Nephron progenitor cell (in vitro differentiated cells): ENCODE results near the gene ATP2C2.

Source experiments
- DNase-seq: peaks from one replicate; pipeline ENCODE4 v3.0.0; 2021
- H3K27ac Mint-ChIP-seq: 2 replicates; pipeline ENCODE4 v1.8.0; 2021; ENCODE audit warnings: mild to moderate bottlenecking, moderate library complexity, mixed read lengths
- H3K27me3 Mint-ChIP-seq: 2 replicates; pipeline ENCODE4 v1.8.0; 2021; ENCODE audit warnings: mild to moderate bottlenecking, low read depth, mixed read lengths; ENCODE audit not compliant: poor library complexity
- H3K36me3 Mint-ChIP-seq: 2 replicates; pipeline ENCODE4 v1.8.0; 2021; ENCODE audit warnings: low read depth, mixed read lengths
- H3K4me1 Mint-ChIP-seq: 2 replicates; pipeline ENCODE4 v1.8.0; 2021; ENCODE audit warnings: mixed read lengths
- H3K4me3 Mint-ChIP-seq: 2 replicates; pipeline ENCODE4 v1.8.0; 2021; ENCODE audit warnings: mild to moderate bottlenecking, moderate library complexity, mixed read lengths
- H3K9me3 Mint-ChIP-seq: 2 replicates; pipeline ENCODE4 v1.8.0; 2021; ENCODE audit warnings: mild to moderate bottlenecking, moderate library complexity, mixed read lengths
- CTCF ChIP-seq: fragments of 200-600 bp; sonication (generic); IDR thresholded peaks from 2 replicates; pipeline ENCODE4 v1.5.0; 2021; ENCODE audit warnings: antibody characterized with exemption

The ATP2C2 gene

GRCh38 chr16:84483882-84484565 is 115.7 kb downstream of the ATP2C2 start:
- H3K4me1 Mint-ChIP-seq, result no peaks in the 10 kb centered on the region
- H3K9me3 Mint-ChIP-seq, result no peaks in the 10 kb centered on the region
- no peak for DNase-seq
- H3K36me3 Mint-ChIP-seq, result peaks cover 31% of the 10 kb centered on the region
- H3K27me3 Mint-ChIP-seq, result peaks cover 5% of the 10 kb centered on the region
- H3K27ac Mint-ChIP-seq, result no peak overlapping the region
- no peak overlapping the region for H3K4me3 Mint-ChIP-seq
- TF ChIP-seq CTCF, result no peak

DNA sequence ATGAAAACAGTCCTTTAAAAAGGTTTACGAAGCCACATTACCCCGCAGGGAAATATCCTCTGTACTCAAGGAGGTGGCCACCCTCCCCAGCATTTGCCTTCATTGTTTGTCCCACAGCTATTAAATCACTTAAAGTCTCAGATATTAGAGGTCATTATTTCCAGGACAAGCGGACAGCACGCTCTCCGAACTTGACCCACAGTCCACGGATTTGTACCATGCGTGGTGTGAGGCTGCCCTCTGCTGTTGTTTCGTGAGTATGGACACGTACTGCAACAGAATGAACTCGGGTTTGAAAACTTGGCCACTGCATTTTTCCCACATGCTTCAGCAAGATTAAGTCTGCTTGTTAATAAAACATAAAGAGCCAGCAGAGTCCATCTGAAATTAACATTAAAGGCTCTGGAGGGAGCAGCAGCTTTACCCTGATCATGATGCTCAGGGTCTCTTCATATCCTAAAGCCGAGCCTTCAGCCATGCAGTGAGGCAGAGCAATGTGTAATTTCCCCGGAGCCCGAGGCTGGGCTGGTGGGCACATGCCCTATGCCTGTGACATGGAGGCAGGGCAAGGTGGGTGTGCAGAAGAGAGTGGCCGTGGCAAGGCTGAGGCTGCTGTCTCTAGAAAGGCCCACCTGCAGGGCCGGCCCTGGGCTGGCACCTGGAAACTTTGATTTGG is 116.4 kb downstream of the ATP2C2 start:
- H3K36me3 Mint-ChIP-seq, result peaks cover 32% of the 10 kb centered on the region
- peak; percentile 75 for DNase-seq
- H3K27ac Mint-ChIP-seq, result no peak overlapping the region
- peak; percentile 84 for TF ChIP-seq CTCF
- no peak overlapping the region for H3K4me3 Mint-ChIP-seq
- H3K9me3 Mint-ChIP-seq, result no peaks in the 10 kb centered on the region
- H3K4me1 Mint-ChIP-seq, result no peaks in the 10 kb centered on the region
- peaks cover 5% of the 10 kb centered on the region for H3K27me3 Mint-ChIP-seq

- H3K27ac Mint-ChIP-seq, result no peak overlapping the region
- peaks cover 39% of the 10 kb centered on the region for H3K36me3 Mint-ChIP-seq
- no peak overlapping the region for H3K4me3 Mint-ChIP-seq
- no peaks in the 10 kb centered on the region for H3K4me1 Mint-ChIP-seq
- DNase-seq, result no peak
- H3K9me3 Mint-ChIP-seq, result no peaks in the 10 kb centered on the region
- H3K27me3 Mint-ChIP-seq, result peaks cover 5% of the 10 kb centered on the region
- TF ChIP-seq CTCF, result no peak
These were observed 117.1 kb downstream of the ATP2C2 start for GRCh38 chr16:84485255-84486010.

GRCh38 chr16:84486126-84486525 is 117.8 kb downstream of the ATP2C2 start:
- Mint-ChIP-seq H3K27me3 (peaks cover 5% of the 10 kb centered on the region), H3K4me3 (no peak overlapping the region), H3K36me3 (peaks cover 46% of the 10 kb centered on the region), H3K9me3 (peaks cover 4% of the 10 kb centered on the region), H3K4me1 (no peaks in the 10 kb centered on the region), H3K27ac (peak overlapping the region; percentile 45)
- DNase-seq, result no peak
- no peak for TF ChIP-seq CTCF

GRCh38 chr16:84486551-84487235 is 118.4 kb downstream of the ATP2C2 start:
- no peak for TF ChIP-seq CTCF
- Mint-ChIP-seq H3K27ac (no peak overlapping the region), H3K9me3 (peaks cover 5% of the 10 kb centered on the region), H3K36me3 (peaks cover 52% of the 10 kb centered on the region), H3K27me3 (peaks cover 5% of the 10 kb centered on the region), H3K4me3 (no peak overlapping the region), H3K4me1 (no peaks in the 10 kb centered on the region)
- no peak for DNase-seq
